Astrocyte of the spinal cord (primary cell): ENCODE measurements around the gene ARAP3.

Experiments used
- DNase-seq: peaks from one replicate; pipeline ENCODE4 v3.0.0; 2011; ENCODE audit warnings: low read depth, low spot score
- H3K4me3 ChIP-seq: 2 replicates; pipeline ENCODE4 v1.5.1; 2011; ENCODE audit warnings: low read depth, mild to moderate bottlenecking, low read length, moderate library complexity
- CTCF ChIP-seq: IDR thresholded peaks from 2 replicates; pipeline ENCODE4 v1.5.1; 2012; ENCODE audit warnings: low read depth, mild to moderate bottlenecking, low read length, inconsistent platforms
- in situ Hi-C: cut with HindIII; loops from 2 replicates; pipeline ENCODE4 v1.10.0; 2017; ENCODE audit warnings: low sequenced_read_pairs

The ARAP3 gene

DNA sequence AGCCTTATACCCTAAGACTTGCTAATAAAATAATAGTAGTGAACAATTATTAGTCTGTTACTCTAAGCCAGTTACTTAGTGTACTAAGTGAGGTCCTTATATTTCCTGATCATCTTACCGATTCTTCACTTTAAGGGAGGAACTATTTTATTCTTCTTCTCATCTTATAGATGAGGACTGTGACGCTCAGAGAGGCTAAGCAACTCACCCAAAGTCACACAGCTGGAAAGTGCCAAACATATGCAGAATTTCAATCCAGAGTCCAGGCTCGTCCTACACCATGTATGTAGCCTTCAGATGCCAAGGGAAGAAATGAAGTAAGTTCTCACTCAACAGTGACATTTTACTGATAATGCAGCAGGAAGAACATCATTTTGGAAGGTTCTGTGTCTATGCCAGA, 34.4 kb upstream of the ARAP3 start:
- no peak for TF ChIP-seq CTCF
- no peak for DNase-seq
- in situ Hi-C loops: no loop called here
- H3K4me3 ChIP-seq: no peak overlapping the region

GRCh38 chr5:141716009-141716408, 34.0 kb upstream of the ARAP3 start:
- H3K4me3 ChIP-seq: no peak overlapping the region
- in situ Hi-C loops: no loop called here
- no peak for DNase-seq
- TF ChIP-seq CTCF: no peak

- H3K4me3 ChIP-seq: no peak overlapping the region
- no peak for TF ChIP-seq CTCF
- in situ Hi-C loops: no loop called here
- no peak for DNase-seq
These were observed 33.4 kb upstream of the ARAP3 start for GRCh38 chr5:141715346-141715905.

- no peak for DNase-seq
- in situ Hi-C loops: no loop called here
- no peak overlapping the region for H3K4me3 ChIP-seq
- TF ChIP-seq CTCF: no peak
These were observed 32.7 kb upstream of the ARAP3 start for GRCh38 chr5:141714542-141715310.

DNA sequence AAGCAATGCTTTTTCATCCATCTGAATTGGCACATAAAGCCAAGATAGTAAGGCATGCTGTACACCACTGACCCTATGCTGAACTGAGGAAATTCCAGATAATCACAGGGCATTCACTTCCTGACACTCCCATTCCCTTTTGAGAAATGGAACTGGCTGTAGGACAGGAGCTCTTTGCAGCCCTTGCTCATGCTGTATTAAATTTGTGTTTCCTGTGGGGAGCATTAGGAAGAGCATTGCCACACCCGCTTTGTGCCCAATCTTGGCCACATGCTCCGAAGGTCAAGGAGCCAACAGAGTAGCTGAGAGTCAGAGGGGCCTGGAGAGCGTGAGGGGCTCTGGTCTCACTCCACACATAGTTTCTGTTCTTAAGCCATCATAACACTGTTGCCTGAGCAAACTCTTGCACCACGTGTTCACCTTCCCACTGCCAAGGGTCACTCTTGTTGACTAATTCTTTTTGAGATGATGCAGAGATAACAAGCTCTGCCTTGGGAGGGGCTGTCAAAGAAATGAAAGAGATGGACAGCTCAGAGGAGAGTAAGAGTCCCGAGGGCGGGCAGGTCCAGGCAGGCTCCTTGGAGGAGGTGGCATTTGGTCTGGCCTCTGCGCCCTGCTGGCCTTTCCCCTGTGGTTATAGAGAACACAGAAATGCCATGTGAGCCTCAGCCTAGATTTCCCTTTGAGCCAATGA, 31.7 kb upstream of the ARAP3 start:
- no peak for TF ChIP-seq CTCF
- no peak for DNase-seq
- in situ Hi-C loops: no loop called here
- H3K4me3 ChIP-seq: no peak overlapping the region

DNA sequence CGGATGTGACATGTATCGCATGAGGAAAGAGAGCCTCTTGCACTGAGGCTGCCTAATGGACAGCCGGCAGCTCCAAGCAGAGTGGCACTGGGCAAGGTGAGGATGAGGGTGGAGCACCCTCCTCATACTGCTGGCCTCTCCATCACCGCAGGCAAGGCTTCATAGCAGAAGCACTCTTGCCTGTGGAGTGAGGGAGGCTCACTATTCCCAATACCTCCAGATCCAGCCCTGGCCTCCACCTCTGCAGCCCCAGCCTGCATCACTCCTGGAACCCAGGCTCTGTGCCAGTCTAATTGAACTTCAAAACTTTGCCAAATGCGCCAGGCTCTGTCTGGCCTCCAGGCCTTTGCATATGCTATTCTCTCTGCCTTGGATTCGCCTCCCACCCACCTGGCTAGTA, 29.7 kb upstream of the ARAP3 start:
- DNase-seq: no peak
- TF ChIP-seq CTCF: no peak
- in situ Hi-C loops: no loop called here
- no peak overlapping the region for H3K4me3 ChIP-seq
